Renal pelvis (tissue), 4 donors: Measurements from ENCODE around the gene NR4A3. TPM values are rescaled to one million over a fixed set of nuclear protein-coding genes. Genes with fewer than 3 reads are reported as not detected.
"Not testable (repeated sequence)": the region's sequence is repeated elsewhere in the genome, so short reads cannot be mapped to it uniquely, and the experiment has no call there.

Experiments used
- DNase-seq: peaks from one replicate; pipeline ENCODE4 v3.0.0-alpha.2; 2013
- polyA plus RNA-seq, 3 donors: library from polyadenylated mRNA; unstranded; fragments of 120-200 nt; gene quantifications; one replicate each; pipeline ENCODE4 v1.2.1, GENCODE V29; 2013; ENCODE audit not compliant: insufficient read length in 3 of 3

Gene NR4A3
- polyA plus RNA-seq, 3 donors = 0.32 to 0.37 (median 0.36) TPM

- no peak for DNase-seq
Measured at GRCh38 chr9:99833735-99834134, 12.1 kb downstream of the NR4A3 start.

GRCh38 chr9:99834474-99834873 is 12.8 kb downstream of the NR4A3 start:
- no peak for DNase-seq

GRCh38 chr9:99835142-99835541 is 13.5 kb downstream of the NR4A3 start:
- no peak for DNase-seq

- DNase-seq = no peak
Measured at GRCh38 chr9:99835581-99835980, 13.9 kb downstream of the NR4A3 start.

- no peak for DNase-seq
Measured at GRCh38 chr9:99840072-99840471, 18.4 kb downstream of the NR4A3 start.

GRCh38 chr9:99845063-99845462 is 23.4 kb downstream of the NR4A3 start:
- DNase-seq = no peak

GRCh38 chr9:99848447-99848846 is 26.8 kb downstream of the NR4A3 start:
- DNase-seq = no peak

GRCh38 chr9:99850736-99851499 is 29.2 kb downstream of the NR4A3 start:
- no peak for DNase-seq

- no peak for DNase-seq
Measured at GRCh38 chr9:99851500-99851822, 29.8 kb downstream of the NR4A3 start.

- DNase-seq = no peak
Measured at GRCh38 chr9:99852617-99853016, 30.9 kb downstream of the NR4A3 start.

- no peak for DNase-seq
Measured at GRCh38 chr9:99855467-99856176, 33.9 kb downstream of the NR4A3 start.

GRCh38 chr9:99857576-99857975 is 35.9 kb downstream of the NR4A3 start:
- DNase-seq = not testable (repeated sequence)

- no peak for DNase-seq
Measured at GRCh38 chr9:99858087-99858486, 36.4 kb downstream of the NR4A3 start.

- no peak for DNase-seq
Measured at GRCh38 chr9:99859243-99859980, 37.7 kb downstream of the NR4A3 start.

- peak; percentile 58 for DNase-seq
Measured at GRCh38 chr9:99860266-99860665, 38.6 kb downstream of the NR4A3 start.

GRCh38 chr9:99863955-99864354 is 42.3 kb downstream of the NR4A3 start:
- DNase-seq = no peak

GRCh38 chr9:99866398-99866797 is 44.7 kb downstream of the NR4A3 start:
- no peak for DNase-seq

GRCh38 chr9:99867536-99867935 is 45.9 kb downstream of the NR4A3 start:
- DNase-seq = no peak

- DNase-seq = no peak
Measured at GRCh38 chr9:99867968-99868367, 46.3 kb downstream of the NR4A3 start.

- DNase-seq = no peak
Measured at GRCh38 chr9:99868845-99869244, 47.2 kb downstream of the NR4A3 start.

- no peak for DNase-seq
Measured at GRCh38 chr9:99870126-99870525, 48.4 kb downstream of the NR4A3 start.

- DNase-seq = no peak
Measured at GRCh38 chr9:99873531-99873930, 51.8 kb downstream of the NR4A3 start.
